ENCODE data around the gene ZNRF4.

- no peak for TF ChIP-seq MXI1 (IDR thresholded peaks at IDR 0.05; ENCODE audit: low read depth, low read length)
- no peak for TF ChIP-seq TAF7 (tag; IDR thresholded peaks at IDR 0.05)
- TF ChIP-seq MAX (CRISPR knock-in tag; IDR thresholded peaks at IDR 0.05): no peak
- TF ChIP-seq TAF1 (IDR thresholded peaks at IDR 0.05; ENCODE audit: control insufficient read depth, extremely low read depth, insufficient read depth, low read length, severe bottlenecking): no peak
- TF ChIP-seq ZNF121 (CRISPR knock-in tag; conservative IDR thresholded peaks at IDR 0.05): no peak
- no peak for TF ChIP-seq EZH2 (IDR thresholded peaks at IDR 0.05; ENCODE audit: borderline replicate concordance, low read depth, low read length)
- no peak for TF ChIP-seq RBBP5 (IDR thresholded peaks at IDR 0.05; ENCODE audit: borderline replicate concordance, insufficient read depth, low read length, poor library complexity, severe bottlenecking)
- TF ChIP-seq PATZ1 (CRISPR knock-in tag; IDR thresholded peaks at IDR 0.05; ENCODE audit: borderline replicate concordance): no peak
- TF ChIP-seq SRF (CRISPR knock-in tag; IDR thresholded peaks at IDR 0.05): no peak
- TF ChIP-seq, protein P1, sequence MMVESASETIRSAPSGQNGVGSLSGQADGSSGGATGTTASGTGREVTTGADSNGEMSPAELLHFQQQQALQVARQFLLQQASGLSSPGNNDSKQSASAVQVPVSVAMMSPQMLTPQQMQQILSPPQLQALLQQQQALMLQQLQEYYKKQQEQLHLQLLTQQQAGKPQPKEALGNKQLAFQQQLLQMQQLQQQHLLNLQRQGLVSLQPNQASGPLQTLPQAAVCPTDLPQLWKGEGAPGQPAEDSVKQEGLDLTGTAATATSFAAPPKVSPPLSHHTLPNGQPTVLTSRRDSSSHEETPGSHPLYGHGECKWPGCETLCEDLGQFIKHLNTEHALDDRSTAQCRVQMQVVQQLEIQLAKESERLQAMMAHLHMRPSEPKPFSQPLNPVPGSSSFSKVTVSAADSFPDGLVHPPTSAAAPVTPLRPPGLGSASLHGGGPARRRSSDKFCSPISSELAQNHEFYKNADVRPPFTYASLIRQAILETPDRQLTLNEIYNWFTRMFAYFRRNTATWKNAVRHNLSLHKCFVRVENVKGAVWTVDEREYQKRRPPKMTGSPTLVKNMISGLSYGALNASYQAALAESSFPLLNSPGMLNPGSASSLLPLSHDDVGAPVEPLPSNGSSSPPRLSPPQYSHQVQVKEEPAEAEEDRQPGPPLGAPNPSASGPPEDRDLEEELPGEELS (CRISPR knock-in tag; IDR thresholded peaks at IDR 0.05; ENCODE audit: borderline replicate concordance): no peak
Observed at GRCh38 chr19:5491565-5491964, 36.3 kb downstream of the ZNRF4 start.
